ENCODE results near the gene TIMP2. TPM values are rescaled to one million over a fixed set of nuclear protein-coding genes. Genes with fewer than 3 reads are reported as not detected.
"Not testable (repeated sequence)": the region's sequence is repeated elsewhere in the genome, so short reads cannot be mapped to it uniquely, and the experiment has no call there.

The TIMP2 gene
- total and polyA plus RNA-seq, 4 experiments from 2014 or later, result 0.22 to 6.0 (median 5.9) TPM; not detected in 1

DNA sequence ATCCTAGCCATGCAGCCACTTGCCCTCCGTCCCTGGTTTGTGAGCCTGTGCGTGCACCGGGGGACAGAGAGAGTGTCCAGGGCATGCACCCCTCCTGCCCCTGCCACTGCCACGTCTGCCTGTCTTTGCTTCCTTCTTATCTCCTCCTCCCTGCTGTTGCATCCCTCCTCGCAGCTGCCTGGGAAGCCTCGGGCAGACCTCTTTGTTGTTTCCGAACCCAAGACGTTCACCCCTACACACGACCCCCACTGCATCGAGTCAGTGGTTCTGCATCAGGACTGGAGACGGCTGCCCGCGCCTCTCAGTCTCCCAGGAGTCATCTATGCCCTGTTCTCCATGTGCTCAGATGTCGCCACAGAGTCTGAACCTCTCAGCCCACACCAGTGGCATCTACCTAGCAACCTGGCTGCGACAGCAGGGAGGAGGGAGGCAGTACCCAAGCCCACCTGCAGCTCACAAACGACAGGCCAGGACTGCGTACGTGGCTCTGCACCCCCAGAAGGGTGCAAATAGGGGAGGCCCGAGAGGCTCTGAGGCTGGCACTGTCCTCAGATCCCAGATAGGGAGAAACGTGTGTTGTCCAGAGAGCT, 5.2 kb downstream of the TIMP2 start:
- Mint-ChIP-seq H3K9me3 (peaks cover 0 to 2% (median 0%) of the 10 kb centered on the region in 8 donors), H3K4me3 (no peak overlapping the region), H3K27ac (no peak overlapping the region), H3K27me3 (peaks cover 3 to 7% of the 10 kb centered on the region in 2 donors), H3K36me3 (no peaks in the 10 kb centered on the region), H3K4me1 (peaks cover 5 to 18% (median 10%) of the 10 kb centered on the region in 4 donors)
- Histone ChIP-seq H3K27me3 (ENCODE audit: insufficient read depth, low read length) (no peaks in the 10 kb centered on the region), H3K36me3 (ENCODE audit: insufficient read depth, low read length) (no peaks in the 10 kb centered on the region), H3K27ac (ENCODE audit: low read depth, low read length) (no peak overlapping the region), H3K4me3 (ENCODE audit: low read length in 2 of 2) (no peak overlapping the region), H3K9me3 (ENCODE audit: control insufficient read depth in 1 of 2, low read length in 2 of 2) (no peaks in the 10 kb centered on the region), H3K4me1 (ENCODE audit: insufficient read depth, low read length) (peaks cover 11% of the 10 kb centered on the region)
- intact Hi-C loops (cut with micrococcal nuclease), result no loop called here
- no peak for DNase-seq
- ChIA-PET CTCF (ENCODE audit: partially characterized antibody) (no interaction called here), POLR2A (ENCODE audit: partially characterized antibody) (no interaction called here)

DNA sequence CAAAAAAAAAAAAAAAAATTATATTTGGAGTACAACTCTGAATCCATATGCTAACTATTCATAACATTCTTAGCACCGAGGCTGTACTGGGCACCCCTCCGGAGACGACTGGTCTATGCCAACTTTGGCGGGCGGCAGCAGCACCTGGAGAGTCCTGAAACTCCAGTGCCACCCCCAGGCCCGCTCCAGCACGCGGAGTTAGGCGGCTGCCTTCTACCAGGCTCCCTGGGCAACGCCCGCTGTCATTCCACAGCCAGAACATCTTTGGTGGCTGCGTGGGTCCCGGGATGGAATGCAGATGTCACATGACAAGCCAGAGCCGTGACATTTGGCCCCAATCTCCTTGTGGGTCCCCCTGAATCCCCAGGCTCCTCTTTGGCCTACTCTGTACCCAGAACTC, 6.2 kb downstream of the TIMP2 start:
- Histone ChIP-seq H3K4me3 (ENCODE audit: low read length in 2 of 2) (no peak overlapping the region), H3K9me3 (ENCODE audit: control insufficient read depth in 1 of 2, low read length in 2 of 2) (no peaks in the 10 kb centered on the region), H3K27me3 (ENCODE audit: insufficient read depth, low read length) (no peaks in the 10 kb centered on the region), H3K4me1 (ENCODE audit: insufficient read depth, low read length) (peaks cover 7% of the 10 kb centered on the region), H3K36me3 (ENCODE audit: insufficient read depth, low read length) (no peaks in the 10 kb centered on the region), H3K27ac (ENCODE audit: low read depth, low read length) (no peak overlapping the region)
- intact Hi-C loops (cut with micrococcal nuclease), result no loop called here
- no peak overlapping the region for H3K27ac Mint-ChIP-seq
- DNase-seq, result no peak
- peaks cover 3 to 7% of the 10 kb centered on the region in 2 donors for H3K27me3 Mint-ChIP-seq
- peaks cover 0 to 2% (median 0%) of the 10 kb centered on the region in 8 donors for H3K9me3 Mint-ChIP-seq
- no peaks in the 10 kb centered on the region for H3K36me3 Mint-ChIP-seq
- ChIA-PET POLR2A (ENCODE audit: partially characterized antibody) (no interaction called here), CTCF (ENCODE audit: partially characterized antibody) (no interaction called here)
- no peak overlapping the region for H3K4me3 Mint-ChIP-seq
- H3K4me1 Mint-ChIP-seq, result peaks cover 5 to 16% (median 10%) of the 10 kb centered on the region in 4 donors

DNA sequence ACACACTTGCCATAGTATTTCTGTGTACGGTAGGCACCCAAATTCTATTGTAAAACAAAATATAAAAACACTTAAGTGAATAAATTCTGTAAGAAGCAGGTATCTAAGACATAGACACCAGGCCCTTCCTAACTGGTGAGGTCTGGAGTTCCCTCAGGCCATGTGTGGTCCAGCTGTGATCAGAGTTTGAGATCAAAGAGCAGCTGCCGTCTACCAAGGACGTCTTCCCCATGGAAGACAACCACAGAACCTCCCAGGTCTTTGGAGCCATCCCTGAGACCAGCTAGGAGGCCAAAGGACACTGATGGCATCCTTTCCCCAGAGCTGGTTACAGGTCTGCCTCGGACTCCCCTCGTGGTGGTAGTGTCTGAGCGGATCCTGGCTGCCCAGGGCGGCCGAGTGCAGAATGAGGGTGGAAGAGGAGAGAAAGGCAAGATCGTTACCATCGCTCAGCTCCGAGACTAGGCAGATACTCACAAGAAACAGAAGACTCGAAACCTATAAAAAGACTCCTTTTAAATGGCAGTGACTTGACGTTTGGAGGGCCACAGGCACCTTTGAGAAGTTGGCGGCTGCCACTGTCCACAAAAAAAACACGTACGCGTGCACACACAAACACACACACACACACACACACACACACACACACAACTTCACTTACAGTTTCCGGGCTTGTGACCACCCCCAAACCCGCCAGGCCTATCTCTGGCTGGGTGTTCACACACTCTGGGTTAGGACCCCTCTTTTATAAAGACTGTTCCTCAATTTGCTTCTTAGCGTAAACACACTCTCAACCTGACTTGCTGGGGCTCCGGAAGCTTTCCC, 7.5 kb downstream of the TIMP2 start:
- CTCF ChIA-PET (ENCODE audit: partially characterized antibody), result interaction anchor here (1.0 kb wide), 1 partner anchor 52 kb away, joined by 3 read pairs; no protein-coding TSS in a partner anchor

DNA sequence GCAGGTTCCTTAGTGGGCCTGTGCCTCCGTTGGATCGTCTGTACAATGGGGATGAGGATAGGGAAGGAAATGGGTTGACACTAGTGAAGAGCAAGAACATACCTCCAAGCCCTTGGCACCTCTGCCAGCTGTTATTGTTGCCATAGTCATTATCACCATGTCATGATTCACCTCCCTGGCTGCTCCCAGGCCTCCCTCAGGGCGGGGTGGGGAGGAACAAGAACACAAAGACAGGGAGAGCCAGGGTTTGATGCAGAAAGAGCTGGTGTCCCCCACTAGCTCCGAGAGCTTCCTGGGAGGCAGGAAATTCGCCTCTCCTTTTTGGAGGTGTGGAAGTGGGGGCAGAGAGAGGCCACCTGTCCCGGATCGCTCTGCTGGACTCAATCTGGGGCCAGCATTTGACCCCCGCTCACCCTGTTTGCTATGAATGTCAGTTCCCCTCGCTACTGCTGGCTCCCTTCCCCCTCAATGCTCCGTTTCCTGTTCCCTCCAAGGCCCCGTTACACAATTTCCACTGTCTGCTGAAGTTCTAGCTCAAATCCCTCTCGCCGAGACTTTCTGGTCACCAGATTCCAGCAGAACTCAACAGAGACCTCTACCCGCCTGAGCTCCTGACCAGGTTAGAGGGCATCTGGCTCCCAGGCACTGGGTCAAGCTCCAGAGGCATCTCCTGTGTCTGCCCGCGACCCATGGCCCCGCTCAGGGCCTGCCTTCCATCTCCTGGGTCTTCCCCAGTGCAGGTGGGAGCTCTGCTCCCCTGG, 9.1 kb downstream of the TIMP2 start:
- Histone ChIP-seq H3K9me3 (ENCODE audit: control insufficient read depth in 1 of 2, low read length in 2 of 2) (no peaks in the 10 kb centered on the region), H3K27me3 (ENCODE audit: insufficient read depth, low read length) (no peaks in the 10 kb centered on the region), H3K36me3 (ENCODE audit: insufficient read depth, low read length) (no peaks in the 10 kb centered on the region), H3K27ac (ENCODE audit: low read depth, low read length) (no peak overlapping the region), H3K4me3 (ENCODE audit: low read length in 2 of 2) (no peak overlapping the region), H3K4me1 (ENCODE audit: insufficient read depth, low read length) (no peaks in the 10 kb centered on the region)
- Mint-ChIP-seq H3K27me3 (peaks cover 3 to 4% of the 10 kb centered on the region in 2 donors), H3K4me3 (no peak overlapping the region), H3K9me3 (no peaks in the 10 kb centered on the region), H3K36me3 (no peaks in the 10 kb centered on the region), H3K4me1 (no peaks in the 10 kb centered on the region), H3K27ac (no peak overlapping the region)
- ChIA-PET POLR2A (ENCODE audit: partially characterized antibody) (no interaction called here), CTCF (ENCODE audit: partially characterized antibody) (interaction anchor here (1.2 kb wide), 1 partner anchor 9 kb away, joined by 3 read pairs; no protein-coding TSS in a partner anchor)
- intact Hi-C loops (cut with micrococcal nuclease), result no loop called here
- DNase-seq, result no peak

More for the DNA sequence above, 7.5 kb downstream of the TIMP2 start:
- intact Hi-C loops (cut with micrococcal nuclease), result no loop called here
- peaks cover 0 to 6% (median 2%) of the 10 kb centered on the region in 4 donors for H3K4me1 Mint-ChIP-seq
- Histone ChIP-seq H3K27me3 (ENCODE audit: insufficient read depth, low read length) (no peaks in the 10 kb centered on the region), H3K4me1 (ENCODE audit: insufficient read depth, low read length) (no peaks in the 10 kb centered on the region), H3K36me3 (ENCODE audit: insufficient read depth, low read length) (no peaks in the 10 kb centered on the region), H3K4me3 (ENCODE audit: low read length in 2 of 2) (no peak overlapping the region), H3K27ac (ENCODE audit: low read depth, low read length) (no peak overlapping the region), H3K9me3 (ENCODE audit: control insufficient read depth in 1 of 2, low read length in 2 of 2) (no peaks in the 10 kb centered on the region)
- H3K9me3 Mint-ChIP-seq, result no peaks in the 10 kb centered on the region
- H3K27ac Mint-ChIP-seq, result no peak overlapping the region
- POLR2A ChIA-PET (ENCODE audit: partially characterized antibody), result no interaction called here
- H3K27me3 Mint-ChIP-seq, result peaks cover 3 to 4% of the 10 kb centered on the region in 2 donors
- no peak overlapping the region for H3K4me3 Mint-ChIP-seq
- H3K36me3 Mint-ChIP-seq, result no peaks in the 10 kb centered on the region
- no peak for DNase-seq

DNA sequence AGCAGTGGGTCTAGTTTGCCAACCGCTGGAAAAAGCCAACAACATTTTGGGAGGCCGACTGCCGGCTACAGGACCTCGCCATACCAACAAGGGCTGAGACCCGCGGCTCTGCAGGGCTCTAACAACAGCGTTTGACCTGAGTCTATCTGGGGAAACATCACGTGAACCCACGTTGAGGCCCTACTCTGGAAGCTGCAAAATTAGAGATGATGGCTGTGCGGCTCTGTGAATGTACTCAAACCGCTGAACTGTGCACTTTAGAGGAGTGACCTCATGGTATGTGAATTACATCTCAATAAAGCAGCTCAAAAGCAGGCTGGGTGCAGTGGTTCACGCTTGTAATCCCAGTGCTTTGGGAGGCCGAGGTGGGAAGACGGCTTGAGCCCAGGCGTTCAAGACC, 12.1 kb downstream of the TIMP2 start:
- Mint-ChIP-seq H3K36me3 (no peaks in the 10 kb centered on the region), H3K27me3 (peaks cover 3 to 4% of the 10 kb centered on the region in 2 donors), H3K4me3 (no peak overlapping the region), H3K9me3 (no peaks in the 10 kb centered on the region), H3K4me1 (peaks cover 0 to 3% (median 0%) of the 10 kb centered on the region in 4 donors), H3K27ac (no peak overlapping the region)
- H3K36me3 ChIP-seq (ENCODE audit: insufficient read depth, low read length), result no peaks in the 10 kb centered on the region
- H3K27ac ChIP-seq (ENCODE audit: low read depth, low read length), result no peak overlapping the region
- no peaks in the 10 kb centered on the region for H3K9me3 ChIP-seq (ENCODE audit: control insufficient read depth in 1 of 2, low read length in 2 of 2)
- no peak overlapping the region for H3K4me3 ChIP-seq (ENCODE audit: low read length in 2 of 2)
- no peaks in the 10 kb centered on the region for H3K27me3 ChIP-seq (ENCODE audit: insufficient read depth, low read length)
- POLR2A ChIA-PET (ENCODE audit: partially characterized antibody), result no interaction called here
- intact Hi-C loops (cut with micrococcal nuclease), result no loop called here
- H3K4me1 ChIP-seq (ENCODE audit: insufficient read depth, low read length), result no peaks in the 10 kb centered on the region
- CTCF ChIA-PET (ENCODE audit: partially characterized antibody), result no interaction called here
- DNase-seq, result no peak

DNA sequence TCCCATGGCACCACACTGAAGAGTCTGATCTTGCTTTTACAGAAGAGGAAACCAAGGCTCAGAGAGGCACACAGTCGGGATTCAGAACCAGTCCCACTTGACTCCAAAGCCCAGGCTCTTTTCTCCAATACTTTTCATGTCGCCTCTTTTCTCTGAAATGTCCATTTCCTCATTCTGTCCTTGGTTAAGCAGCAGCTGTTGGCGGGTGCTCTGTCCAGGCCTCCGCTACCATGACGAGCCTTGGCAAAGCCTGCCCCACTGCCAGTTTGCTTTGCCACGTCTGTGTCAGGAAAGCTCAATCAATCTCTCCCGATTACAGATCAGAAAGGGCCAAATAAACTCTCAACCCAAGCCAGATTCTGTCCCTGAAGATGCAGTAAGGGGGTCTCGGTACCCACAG, 13.1 kb downstream of the TIMP2 start:
- H3K27ac ChIP-seq (ENCODE audit: low read depth, low read length), result no peak overlapping the region
- H3K4me3 Mint-ChIP-seq, result no peak overlapping the region
- no peak overlapping the region for H3K4me3 ChIP-seq (ENCODE audit: low read length in 2 of 2)
- no peaks in the 10 kb centered on the region for H3K36me3 ChIP-seq (ENCODE audit: insufficient read depth, low read length)
- intact Hi-C loops (cut with micrococcal nuclease), result no loop called here
- no peaks in the 10 kb centered on the region for H3K27me3 ChIP-seq (ENCODE audit: insufficient read depth, low read length)
- no peak overlapping the region for H3K27ac Mint-ChIP-seq
- no peak for DNase-seq
- H3K27me3 Mint-ChIP-seq, result peaks cover 2 to 3% of the 10 kb centered on the region in 2 donors
- CTCF ChIA-PET (ENCODE audit: partially characterized antibody), result no interaction called here
- no peaks in the 10 kb centered on the region for H3K9me3 Mint-ChIP-seq
- no peaks in the 10 kb centered on the region for H3K9me3 ChIP-seq (ENCODE audit: control insufficient read depth in 1 of 2, low read length in 2 of 2)
- H3K4me1 Mint-ChIP-seq, result peaks cover 0 to 3% (median 0%) of the 10 kb centered on the region in 4 donors
- POLR2A ChIA-PET (ENCODE audit: partially characterized antibody), result no interaction called here
- no peaks in the 10 kb centered on the region for H3K4me1 ChIP-seq (ENCODE audit: insufficient read depth, low read length)
- no peaks in the 10 kb centered on the region for H3K36me3 Mint-ChIP-seq

DNA sequence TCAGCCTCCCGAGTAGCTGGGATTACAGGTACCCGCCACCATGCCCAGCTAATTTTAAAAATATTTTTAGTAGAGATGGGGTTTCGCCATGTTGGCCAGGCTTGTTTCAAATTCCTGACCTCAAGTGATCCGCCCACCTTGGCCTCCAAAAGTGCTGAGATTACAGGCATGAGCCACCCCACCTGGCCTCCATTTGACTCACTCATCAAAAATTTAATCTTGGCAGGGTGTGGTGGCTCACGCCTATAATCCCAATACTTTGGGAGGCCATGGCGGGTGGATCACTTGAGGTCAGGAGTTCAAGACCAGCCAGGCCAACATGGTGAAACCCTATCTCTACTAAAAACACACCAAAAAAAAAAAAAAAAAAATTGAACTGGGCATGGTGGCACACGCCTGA, 13.6 kb downstream of the TIMP2 start:
- POLR2A ChIA-PET (ENCODE audit: partially characterized antibody); H3K27ac ChIP-seq (ENCODE audit: low read depth, low read length); H3K36me3 ChIP-seq (ENCODE audit: insufficient read depth, low read length); H3K9me3 ChIP-seq (ENCODE audit: control insufficient read depth in 1 of 2, low read length in 2 of 2); H3K4me1 Mint-ChIP-seq; H3K27me3 Mint-ChIP-seq; H3K4me3 Mint-ChIP-seq; CTCF ChIA-PET (ENCODE audit: partially characterized antibody); H3K36me3 Mint-ChIP-seq; H3K4me1 ChIP-seq (ENCODE audit: insufficient read depth, low read length); intact Hi-C loops (cut with micrococcal nuclease); DNase-seq; H3K4me3 ChIP-seq (ENCODE audit: low read length in 2 of 2); H3K9me3 Mint-ChIP-seq; H3K27ac Mint-ChIP-seq; H3K27me3 ChIP-seq (ENCODE audit: insufficient read depth, low read length): not testable (repeated sequence)

Measured in CD4-positive, alpha-beta memory T cell (primary cell).